Esophagus muscularis mucosa (tissue), 4 donors: Measurements from ENCODE around the gene ZNF514. TPM values are rescaled to one million over a fixed set of nuclear protein-coding genes. Genes with fewer than 3 reads are reported as not detected.
"Not testable (repeated sequence)": the region's sequence is repeated elsewhere in the genome, so short reads cannot be mapped to it uniquely, and the experiment has no call there.

Experiments used
- DNase-seq: peaks from one replicate; pipeline ENCODE4 v3.0.0-alpha.2; 2017; ENCODE audit errors: extremely low spot score
- H3K27ac ChIP-seq, 4 donors: fragments of 200-600 bp; sonication (generic); replicated peaks in 1 of 4; 1 replicate in 3 of 4; 2 replicates in 1 of 4; pipeline ENCODE4 v1.5.1; 2016 to 2019; ENCODE audit warnings: mild to moderate bottlenecking in 1 of 4
- H3K27me3 ChIP-seq, 4 donors: fragments of 200-600 bp; sonication (generic); one replicate each; pipeline versions ENCODE4 v1.5.1 to v1.6.0; 2016 to 2019
- H3K36me3 ChIP-seq, 4 donors: fragments of 200-600 bp; sonication (generic); one replicate each; pipeline ENCODE4 v1.5.1; 2016 to 2019
- H3K4me1 ChIP-seq, 4 donors: fragments of 200-600 bp; sonication (generic); one replicate each; pipeline ENCODE4 v1.5.1; 2016 to 2019
- H3K4me3 ChIP-seq, 4 donors: fragments of 200-600 bp; sonication (generic); 1 replicate in 2 of 4; 2 replicates in 2 of 4; pipeline ENCODE4 v1.5.1; 2016 to 2019; ENCODE audit warnings: mild to moderate bottlenecking in 4 of 4, moderate library complexity in 1 of 4
- H3K9me3 ChIP-seq, 4 donors: fragments of 200-600 bp; sonication (generic); 1 replicate in 3 of 4; 2 replicates in 1 of 4; pipeline ENCODE4 v1.5.1; 2016 to 2019
- CTCF ChIP-seq, 3 experiments: fragments of 200-600 bp in 2 of 3; fragments of 450-650 bp in 1 of 3; sonication (generic) in 2 of 3; IDR thresholded peaks; one replicate each; pipeline ENCODE4 v1.5.1; 2017 to 2019; ENCODE audit warnings: antibody characterized with exemption in 3 of 3, mild to moderate bottlenecking in 2 of 3, moderate library complexity in 1 of 3
- EP300 ChIP-seq: sonication (generic); formaldehyde crosslinking; IDR thresholded peaks from one replicate; pipeline ENCODE4 v1.6.1; 2017; ENCODE audit warnings: antibody characterized with exemption
- POLR2A ChIP-seq: fragments of 450-650 bp; IDR thresholded peaks from one replicate; pipeline ENCODE4 v1.6.1; 2017; ENCODE audit warnings: antibody characterized with exemption, moderate library complexity, mild to moderate bottlenecking, low read depth
- POLR2AphosphoS5 ChIP-seq, 2 donors: sonication (generic); formaldehyde crosslinking; IDR thresholded peaks; one replicate each; pipeline ENCODE4 v1.6.1; 2017; ENCODE audit warnings: antibody characterized with exemption in 2 of 2
- WGBS: methylation state at CpG from one replicate; pipeline ENCODE4 v1.1.5; 2018; 5-methylcytosine and 5-hydroxymethylcytosine counted together
- intact Hi-C: fragments of 100-400 bp; cut with DNase I; formaldehyde crosslinking; loops from one replicate; pipeline ENCODE4 v1.15.1; 2023
- total RNA-seq, 4 donors: library from RNA; depleted of rRNA; stranded (reverse); fragments of >200 nt; gene quantifications; one replicate each; pipeline versions ENCODE4 v1.1.0 to v1.2.1, GENCODE V29; 2016

ZNF514 gene
- total RNA-seq, 4 donors from 2014 or later, result 12.1 to 14.5 (median 13.2) TPM

GRCh38 chr2:95099910-95100309 is 59.7 kb downstream of the ZNF514 start:
- Histone ChIP-seq H3K4me3 (no peak overlapping the region), H3K9me3 (no peaks in the 10 kb centered on the region), H3K36me3 (peaks cover 52 to 85% (median 71%) of the 10 kb centered on the region in 4 donors), H3K27me3 (no peaks in the 10 kb centered on the region), H3K27ac (no peak overlapping the region), H3K4me1 (no peaks in the 10 kb centered on the region)
- 93% methylated on average over 2 of the region's 2 CpGs for WGBS
- intact Hi-C loops, result no loop called here
- TF ChIP-seq EP300 (no peak), POLR2A (no peak), CTCF (IDR thresholded peaks at IDR 0.05) (no peak), POLR2AphosphoS5 (IDR thresholded peaks at IDR 0.05) (no peak)
- DNase-seq, result no peak

GRCh38 chr2:95098273-95098672 is 61.4 kb downstream of the ZNF514 start:
- H3K27me3 ChIP-seq, H3K4me1 ChIP-seq, DNase-seq, H3K9me3 ChIP-seq, H3K27ac ChIP-seq, intact Hi-C loops, H3K4me3 ChIP-seq: not testable (repeated sequence)
- WGBS, result 100% methylated on average over 5 of the region's 5 CpGs
- peaks cover 38 to 85% (median 62%) of the 10 kb centered on the region in 4 donors for H3K36me3 ChIP-seq

Other genes starting within 250 kb of the ZNF514 start
- gene MAL, start 134.1 kb downstream of the ZNF514 start, total RNA-seq, result 10 to 100 TPM; 23.3 to 46.2 (median 36.6) TPM
- gene MRPS5, start 38.0 kb downstream of the ZNF514 start, total RNA-seq, result 10 to 100 TPM; 31.1 to 46.6 (median 39.8) TPM
- gene ZNF2, start 6.0 kb upstream of the ZNF514 start, total RNA-seq, result 1 to 10 TPM; 3.5 to 6.9 (median 6.5) TPM
- 10 to 100 TPM in 1 of 4 donors, 1 to 10 TPM in 3; 3.5 to 12.0 (median 7.6) TPM for gene ZNF892, start 47.7 kb upstream of the ZNF514 start, total RNA-seq
- 1 to 10 TPM in 3 of 4 donors, under 1 TPM in 1; 0.50 to 3.2 (median 2.1) TPM for gene PROM2, start 114.6 kb upstream of the ZNF514 start, total RNA-seq
- gene KCNIP3, start 137.5 kb upstream of the ZNF514 start, total RNA-seq, result 10 to 100 TPM; 15.8 to 29.9 (median 23.0) TPM
- gene FAHD2A, start 242.9 kb upstream of the ZNF514 start, total RNA-seq, result 10 to 100 TPM; 11.2 to 20.0 (median 16.5) TPM